GF-D8 (cell line): ENCODE measurements around the gene VGF.

Experiments used
- DNase-seq: peaks from one replicate; lab custom pipeline; 2025; lab: John Stamatoyannopoulos, UW

The VGF gene

GRCh38 chr7:101165958-101166647, 734 bp upstream of the VGF start:
- DNase-seq = no peak

GRCh38 chr7:101164071-101164840, 1.1 kb downstream of the VGF start:
- no peak for DNase-seq

DNA sequence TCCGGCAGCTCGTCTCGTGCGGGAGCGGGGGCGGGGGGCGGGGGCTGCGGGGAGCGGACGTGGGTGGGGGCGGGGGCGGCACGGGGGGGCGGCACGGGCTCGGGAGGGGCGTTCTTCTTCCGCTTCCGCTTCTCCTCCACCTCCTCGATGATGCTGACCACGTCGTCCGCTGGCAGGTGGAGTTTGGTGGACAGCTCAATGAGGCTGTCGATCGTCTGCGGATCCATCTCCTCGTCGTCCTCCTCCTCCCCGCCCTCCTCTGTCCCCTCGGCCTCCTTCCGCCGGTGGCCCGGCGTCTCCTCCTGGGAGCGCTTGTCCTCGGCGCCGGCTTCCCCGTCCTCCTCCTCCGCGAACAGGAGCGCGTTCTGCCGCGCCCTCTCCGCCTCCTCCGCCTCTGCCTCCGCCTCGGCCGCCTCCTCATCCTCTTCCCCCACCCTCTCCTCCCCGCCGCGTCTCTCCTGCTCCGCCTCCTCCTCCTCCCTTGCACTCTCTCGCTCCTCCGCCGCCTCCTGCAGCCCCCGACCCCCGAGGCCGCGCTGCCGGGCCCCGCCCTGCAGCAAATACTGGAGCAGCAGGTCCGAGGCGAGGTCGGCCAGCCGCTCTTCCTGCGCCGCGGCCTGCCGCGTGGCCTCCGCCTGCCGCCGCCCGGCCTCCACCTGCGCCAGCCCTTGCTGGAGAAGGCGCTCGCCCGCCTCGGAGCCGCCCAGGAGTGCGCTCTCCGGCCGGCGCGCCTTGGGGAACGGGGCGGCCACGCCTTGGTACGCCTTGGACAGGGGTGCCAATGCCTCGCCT, 1.9 kb downstream of the VGF start:
- DNase-seq = no peak

DNA sequence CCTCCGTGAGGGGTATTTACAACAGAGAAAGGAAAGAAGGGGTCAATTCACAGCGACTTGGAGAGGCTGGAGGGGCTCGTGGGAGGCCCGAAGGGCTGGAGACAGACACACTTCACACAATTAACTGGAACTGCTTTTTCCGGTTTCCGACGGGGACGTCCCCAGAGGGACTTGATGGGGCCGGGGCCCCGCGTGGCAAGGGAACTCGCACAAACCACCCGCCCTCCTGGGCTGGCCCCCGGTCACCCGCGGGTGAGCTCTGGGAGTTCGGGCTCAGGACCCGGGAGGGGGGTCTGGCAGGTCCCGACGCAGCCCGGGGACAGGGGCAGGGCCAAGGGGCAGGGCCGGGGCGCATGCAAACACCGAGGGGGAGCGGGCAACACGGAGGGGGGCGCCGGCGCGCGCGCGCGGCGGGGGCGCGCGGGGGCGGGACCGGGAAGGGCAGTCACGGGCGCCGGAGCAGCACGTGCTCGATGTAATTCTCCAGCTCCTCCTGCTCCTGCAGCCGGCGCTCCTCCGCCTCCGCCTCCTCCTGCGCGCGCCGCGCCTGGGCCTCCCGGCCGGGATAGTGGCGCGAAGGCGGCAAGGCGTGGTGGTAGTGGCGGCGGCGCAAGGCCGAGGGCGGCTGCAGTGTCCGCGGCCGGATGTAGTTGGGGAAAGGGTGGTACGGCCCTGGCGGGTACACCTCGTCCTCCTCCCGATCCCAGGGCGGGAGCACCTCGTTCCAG, 2.7 kb downstream of the VGF start:
- no peak for DNase-seq

DNA sequence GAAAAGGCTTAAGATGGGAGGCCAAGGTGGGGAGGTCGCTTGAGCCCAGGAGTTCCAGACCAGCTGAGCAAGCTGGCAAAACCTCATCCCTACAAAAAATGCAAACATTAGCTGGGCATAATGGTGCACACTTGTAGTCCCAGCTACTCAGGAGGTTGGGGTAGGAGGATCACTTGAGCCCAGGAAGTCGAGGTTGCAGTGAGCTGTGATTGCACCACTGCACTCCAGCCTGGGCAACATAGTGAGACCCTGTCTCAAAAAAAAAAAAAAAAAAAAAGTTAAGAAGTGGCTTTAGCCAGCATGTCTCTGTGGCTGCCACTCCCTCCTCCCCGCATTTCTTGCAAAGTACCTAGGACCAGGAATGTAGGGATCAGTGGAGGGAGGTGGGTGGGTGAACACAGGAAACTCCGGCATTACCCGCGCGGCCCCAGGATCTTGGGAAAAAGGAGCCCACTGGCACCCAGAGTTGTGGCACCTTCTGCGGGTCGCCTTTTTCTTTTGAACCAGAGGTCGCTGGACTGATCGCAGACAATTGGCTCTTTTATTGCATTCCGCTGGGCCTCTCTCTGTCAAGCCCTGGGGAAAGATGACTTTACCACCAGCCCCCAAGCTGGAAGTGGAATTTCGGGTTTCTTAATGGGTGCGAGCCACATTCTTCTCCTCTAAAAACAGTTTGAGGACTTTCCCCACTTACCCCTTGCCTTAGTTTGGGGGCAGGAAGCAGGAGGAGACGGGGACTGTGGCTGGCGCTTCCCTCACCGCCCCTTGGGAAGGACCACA, 3.5 kb downstream of the VGF start:
- no peak for DNase-seq

DNA sequence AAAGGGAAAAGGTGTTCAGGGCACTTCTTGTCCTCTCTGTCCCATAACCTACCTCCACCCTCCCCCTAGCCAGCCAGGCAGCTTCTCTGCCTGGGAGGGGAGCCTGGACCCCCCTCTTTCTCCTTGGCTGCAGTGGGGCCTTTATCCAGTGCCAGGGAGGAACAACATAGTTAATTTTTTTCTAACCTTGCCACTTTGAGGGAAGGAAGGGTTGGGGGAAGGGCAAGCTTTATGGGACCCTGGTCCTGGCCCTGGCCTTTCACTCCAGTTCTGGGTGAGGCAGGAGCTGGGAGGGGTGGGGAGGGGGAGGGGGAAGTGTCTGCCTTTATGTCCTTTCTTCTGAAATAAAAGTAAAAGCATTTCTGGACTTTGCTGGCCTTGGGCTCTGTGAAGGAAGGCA, 4.5 kb downstream of the VGF start:
- DNase-seq = no peak

DNA sequence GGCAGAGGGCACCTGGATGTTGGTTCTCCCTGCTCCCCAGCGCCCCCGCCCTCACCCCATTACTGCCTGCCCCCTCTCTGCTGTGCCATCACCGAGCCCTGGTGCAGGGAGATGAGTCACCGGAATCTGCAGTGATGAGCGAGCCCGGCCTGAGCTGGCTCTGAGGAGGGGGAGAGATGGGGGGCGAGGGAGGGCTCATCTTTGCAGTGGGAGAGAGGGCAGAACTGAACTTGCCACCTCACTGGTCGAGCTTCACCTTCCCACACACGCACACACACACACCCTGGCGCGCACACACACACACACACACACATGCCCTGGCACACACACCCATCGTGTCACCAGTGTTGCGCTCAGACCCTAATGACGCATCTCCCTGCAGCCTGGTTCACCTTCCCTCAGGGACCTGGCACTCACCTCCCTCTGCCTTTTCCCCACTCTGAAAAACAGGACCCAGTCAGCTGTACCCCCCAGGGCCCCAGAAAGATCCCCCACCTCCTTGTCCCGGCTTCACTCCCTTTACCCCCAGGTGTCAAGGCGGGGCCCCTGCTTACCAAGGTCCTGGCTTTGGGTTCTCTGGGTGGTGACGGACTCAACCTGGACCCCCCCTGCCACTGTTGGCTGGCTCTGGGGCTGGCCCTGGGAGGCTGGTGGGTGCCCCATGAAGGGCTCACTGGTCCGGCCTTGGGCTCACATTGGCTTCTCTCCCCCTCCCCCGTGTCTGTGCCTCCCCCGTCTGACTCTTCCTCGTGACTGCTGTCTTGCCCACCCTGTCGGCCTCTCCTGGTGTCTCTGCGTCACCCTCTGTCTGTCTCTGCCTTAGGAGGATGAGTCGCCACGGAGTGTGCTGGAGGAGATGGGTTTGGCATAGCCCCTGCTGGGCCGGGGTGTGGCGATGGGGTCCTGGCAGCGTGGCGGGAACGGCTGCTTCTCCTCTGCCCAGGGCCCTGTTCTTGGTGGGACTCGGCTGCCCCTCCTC, 5.4 kb downstream of the VGF start:
- no peak for DNase-seq

DNA sequence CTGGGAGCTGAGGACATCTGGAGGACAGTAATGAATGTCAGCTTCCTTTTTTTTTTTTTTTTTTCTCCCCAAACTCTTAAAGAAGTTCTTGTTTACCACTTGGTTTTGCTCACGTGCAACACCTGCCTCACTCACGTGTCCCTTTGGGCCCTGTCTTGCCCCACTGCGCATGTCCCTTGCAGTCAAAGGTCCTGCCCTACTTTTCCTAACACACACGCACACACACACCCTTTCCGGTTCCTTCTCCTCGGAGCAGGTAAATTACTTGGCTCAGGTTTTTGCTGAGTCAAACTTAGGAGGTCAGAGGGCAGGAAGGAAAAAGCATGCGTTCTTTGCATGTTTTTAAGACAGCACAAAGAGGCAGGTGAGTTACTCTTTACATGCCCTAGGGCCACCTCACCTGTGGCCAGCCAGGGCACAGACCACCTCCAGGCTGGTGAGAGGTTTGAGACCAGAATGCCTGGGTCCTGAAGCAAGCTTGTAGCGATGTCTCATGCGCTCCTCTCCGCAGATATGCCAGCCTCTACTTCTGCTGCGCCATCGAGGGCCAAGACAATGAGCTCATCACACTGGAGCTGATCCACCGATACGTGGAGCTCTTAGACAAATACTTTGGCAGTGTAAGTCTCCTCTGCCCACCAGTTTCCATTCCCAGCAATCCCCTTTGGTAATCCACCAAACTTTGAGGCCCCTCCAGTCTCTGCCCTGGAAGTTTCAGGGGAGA, 8.3 kb downstream of the VGF start:
- DNase-seq = no peak

DNA sequence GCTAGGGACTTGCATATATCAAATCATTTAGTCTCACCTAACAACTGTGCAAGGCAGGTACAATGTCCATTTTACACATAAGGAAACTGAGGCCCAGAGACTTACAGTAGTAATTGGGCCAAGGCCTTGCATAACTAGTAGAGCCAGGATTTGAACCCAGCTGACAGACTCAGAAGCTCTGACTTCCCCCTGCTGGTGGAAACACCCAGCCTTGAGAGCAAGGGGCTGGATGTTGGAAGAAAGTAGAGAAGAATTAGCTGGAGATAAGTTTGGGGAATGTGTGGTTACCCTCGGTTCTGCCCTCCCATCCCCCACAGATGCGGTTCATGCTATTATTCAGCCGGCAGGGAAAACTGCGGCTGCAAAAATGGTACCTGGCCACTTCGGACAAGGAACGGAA, 9.1 kb downstream of the VGF start:
- DNase-seq = no peak

DNA sequence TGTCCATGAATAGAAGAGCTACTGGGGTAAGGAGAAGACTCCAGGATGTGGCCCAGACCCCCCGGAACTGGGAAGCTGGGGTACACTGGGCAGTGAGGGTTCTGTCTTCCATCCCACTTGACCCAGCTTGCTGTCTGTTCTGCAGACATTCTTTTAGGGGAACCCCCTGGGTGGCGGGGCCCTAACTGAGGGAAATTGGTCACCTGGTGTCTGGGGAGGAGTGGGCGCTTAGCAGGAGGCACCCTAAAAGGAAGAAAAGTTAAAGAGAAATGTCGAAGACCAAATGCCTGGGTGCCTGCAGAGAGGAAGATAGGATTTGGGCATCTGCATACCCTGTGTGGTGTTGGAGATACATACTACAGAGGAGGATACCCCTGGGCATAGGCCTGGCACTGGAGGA, 10.1 kb downstream of the VGF start:
- DNase-seq = no peak

GRCh38 chr7:101154693-101155102, 10.7 kb downstream of the VGF start:
- DNase-seq = no peak

- DNase-seq = peak; percentile 78
Measured at GRCh38 chr7:101153969-101154692, 11.2 kb downstream of the VGF start, which contains the start of gene AP1S1. AP1S1 (plus strand) TSS chr7:101154476; CDS start chr7:101154515, 39 bp downstream.

- no peak for DNase-seq
Measured at GRCh38 chr7:101151908-101152651, 13.3 kb downstream of the VGF start.

GRCh38 chr7:101140746-101141382, 24.5 kb downstream of the VGF start:
- DNase-seq = no peak

DNA sequence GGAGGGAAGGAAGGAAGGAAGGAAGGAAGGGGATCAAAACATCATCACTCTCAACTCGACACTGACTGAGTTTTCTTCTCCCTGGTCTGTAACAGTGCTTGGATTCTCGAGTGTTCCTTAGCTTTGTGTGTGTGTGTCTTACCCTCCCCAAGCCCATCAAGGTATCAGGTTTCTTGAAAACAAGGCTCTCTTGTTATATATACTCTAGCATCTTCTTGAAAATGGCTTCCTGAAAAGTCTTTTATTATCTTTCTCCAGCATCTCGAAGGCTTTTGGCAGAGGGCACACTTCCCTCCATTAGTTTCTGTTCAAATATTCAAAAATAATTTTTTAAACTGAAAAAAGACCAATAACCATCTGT, 25.1 kb downstream of the VGF start:
- no peak for DNase-seq

DNA sequence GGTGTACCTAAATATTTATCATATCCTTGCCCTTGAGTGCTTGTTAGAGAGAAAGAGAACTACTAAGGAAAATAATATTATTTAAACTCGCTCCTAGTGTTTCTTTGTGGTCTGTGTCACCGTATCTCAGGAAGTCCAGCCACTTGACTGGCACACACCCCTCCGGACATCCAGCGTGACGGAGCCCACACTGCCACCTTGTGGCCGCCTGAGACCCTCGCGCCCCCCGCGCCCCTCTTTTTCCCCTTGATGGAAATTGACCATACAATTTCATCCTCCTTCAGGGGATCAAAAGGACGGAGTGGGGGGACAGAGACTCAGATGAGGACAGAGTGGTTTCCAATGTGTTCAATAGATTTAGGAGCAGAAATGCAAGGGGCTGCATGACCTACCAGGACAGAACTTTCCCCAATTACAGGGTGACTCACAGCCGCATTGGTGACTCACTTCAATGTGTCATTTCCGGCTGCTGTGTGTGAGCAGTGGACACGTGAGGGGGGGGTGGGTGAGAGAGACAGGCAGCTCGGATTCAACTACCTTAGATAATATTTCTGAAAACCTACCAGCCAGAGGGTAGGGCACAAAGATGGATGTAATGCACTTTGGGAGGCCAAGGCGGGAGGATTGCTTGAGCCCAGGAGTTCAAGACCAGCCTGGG, 27.0 kb downstream of the VGF start:
- peak; percentile 42 for DNase-seq

GRCh38 chr7:101137651-101138212, 27.6 kb downstream of the VGF start:
- no peak for DNase-seq
